ENCODE data around the gene KBTBD8.

Gene KBTBD8

GRCh38 chr3:67044295-67044694, 46.2 kb downstream of the KBTBD8 start:
- DNase-seq, result no peak

GRCh38 chr3:67044955-67045354, 46.8 kb downstream of the KBTBD8 start:
- DNase-seq, result no peak

- no peak for DNase-seq
These were observed 47.8 kb downstream of the KBTBD8 start for GRCh38 chr3:67045711-67046465.

- DNase-seq, result no peak
These were observed 48.9 kb downstream of the KBTBD8 start for GRCh38 chr3:67047051-67047450.

- no peak for DNase-seq
These were observed 50.1 kb downstream of the KBTBD8 start for GRCh38 chr3:67048067-67048714.

- DNase-seq, result no peak
These were observed 50.6 kb downstream of the KBTBD8 start for GRCh38 chr3:67048715-67049074.

- no peak for DNase-seq
These were observed 61.3 kb downstream of the KBTBD8 start for GRCh38 chr3:67059443-67059842.

Measured in T-helper 2 cell (primary cell).